GM23338 (cell line): Measurements from ENCODE around the gene ZBTB3. TPM values are rescaled to one million over a fixed set of nuclear protein-coding genes. Genes with fewer than 3 reads are reported as not detected.

Experiments used
- ATAC-seq: fragments of 200-7000 bp; cut with Tn5 transposase; 3 replicates; pipeline ENCODE4 v1.9.1; 2020
- DNase-seq: peaks from one replicate; pipeline ENCODE4 v3.0.0-alpha.2; 2015; ENCODE audit warnings: low spot score
- H2AFZ ChIP-seq: fragments of 200-600 bp; sonication (generic); 2 replicates; pipeline ENCODE4 v1.8.0; 2016; ENCODE audit warnings: antibody characterized with exemption, mild to moderate bottlenecking, moderate library complexity
- H3F3A ChIP-seq: fragments of 200-600 bp; sonication (generic); replicated peaks from 2 replicates; pipeline ENCODE4 v1.8.0; 2017; ENCODE audit warnings: antibody characterized with exemption, mixed run types, low read depth
- H3K27ac ChIP-seq: fragments of 200-600 bp; sonication (generic); 2 replicates; pipeline ENCODE4 v1.6.1; 2016; ENCODE audit warnings: low read depth
- H3K27me3 ChIP-seq: fragments of 200-600 bp; sonication (generic); 2 replicates; pipeline ENCODE4 v1.8.0; 2016; ENCODE audit warnings: mild to moderate bottlenecking, mixed run types, moderate library complexity; ENCODE audit not compliant: insufficient read depth
- H3K36me3 ChIP-seq: fragments of 200-600 bp; sonication (generic); 2 replicates; pipeline ENCODE4 v1.8.0; 2016; ENCODE audit warnings: mild to moderate bottlenecking; ENCODE audit not compliant: insufficient read depth
- H3K4me1 ChIP-seq: fragments of 200-600 bp; sonication (generic); 2 replicates; pipeline ENCODE4 v1.8.0; 2016; ENCODE audit warnings: mild to moderate bottlenecking, moderate library complexity; ENCODE audit not compliant: insufficient read depth
- H3K4me2 ChIP-seq: fragments of 200-600 bp; sonication (generic); 2 replicates; pipeline ENCODE4 v1.7.1; 2017; ENCODE audit warnings: mixed run types
- H3K4me3 ChIP-seq: fragments of 200-600 bp; sonication (generic); 2 replicates; pipeline ENCODE4 v1.6.1; 2016; ENCODE audit warnings: mixed run types
- H3K79me2 ChIP-seq: fragments of 200-600 bp; sonication (generic); replicated peaks from 2 replicates; pipeline ENCODE4 v1.8.0; 2017; ENCODE audit warnings: mild to moderate bottlenecking; ENCODE audit not compliant: insufficient read depth
- H3K9me2 ChIP-seq: fragments of 200-600 bp; sonication (generic); 2 replicates; pipeline ENCODE4 v1.8.0; 2017; ENCODE audit not compliant: insufficient read depth
- H4K20me1 ChIP-seq: fragments of 200-600 bp; sonication (generic); replicated peaks from 2 replicates; pipeline ENCODE4 v1.8.0; 2017; ENCODE audit warnings: mild to moderate bottlenecking; ENCODE audit not compliant: insufficient read depth
- H3K27ac Mint-ChIP-seq: 2 replicates; pipeline ENCODE4 v1.8.0; 2020; ENCODE audit warnings: inconsistent platforms, mild to moderate bottlenecking, moderate library complexity, mixed read lengths
- H3K27me3 Mint-ChIP-seq: 3 replicates; pipeline ENCODE4 v1.8.0; 2022; ENCODE audit warnings: low read depth, mild to moderate bottlenecking, moderate library complexity, mixed read lengths, inconsistent platforms; ENCODE audit not compliant: insufficient read depth, poor library complexity
- H3K36me3 Mint-ChIP-seq: 3 replicates; pipeline ENCODE4 v1.8.0; 2021; ENCODE audit warnings: low read depth, mild to moderate bottlenecking, inconsistent platforms, moderate library complexity, mixed read lengths
- H3K4me1 Mint-ChIP-seq: 3 replicates; pipeline ENCODE4 v1.8.0; 2020; ENCODE audit warnings: mild to moderate bottlenecking, inconsistent platforms, mixed read lengths
- H3K4me3 Mint-ChIP-seq: 3 replicates; pipeline ENCODE4 v1.8.0; 2021; ENCODE audit warnings: moderate library complexity, mild to moderate bottlenecking, inconsistent platforms, mixed read lengths
- H3K9me3 Mint-ChIP-seq: 3 replicates; pipeline ENCODE4 v1.8.0; 2020; ENCODE audit warnings: moderate library complexity, mild to moderate bottlenecking, inconsistent platforms, mixed read lengths
- CREB1 ChIP-seq: fragments of 250-450 bp; sonication (Bioruptor Pico); IDR thresholded peaks from 2 replicates; pipeline ENCODE4 v1.5.0; 2020; ENCODE audit warnings: low read depth, mild to moderate bottlenecking, moderate library complexity
- CTCF ChIP-seq, 2 experiments: fragments of 200-600 bp in 1 of 2; sonication (generic) in 1 of 2; conservative IDR thresholded peaks; 2 replicates each; pipeline versions ENCODE4 v1.5.1 to v1.6.1; 2016 to 2017; ENCODE audit warnings: antibody characterized with exemption in 2 of 2, low read depth in 2 of 2, mild to moderate bottlenecking in 2 of 2, moderate library complexity in 1 of 2
- ETS1 ChIP-seq: IDR thresholded peaks from 2 replicates; pipeline ENCODE4 v1.6.1; 2016; ENCODE audit warnings: antibody characterized with exemption
- EZH2 ChIP-seq: fragments of 200-600 bp; sonication (generic); IDR thresholded peaks from one replicate; pipeline ENCODE4 v1.8.0; 2017; ENCODE audit warnings: antibody characterized with exemption, mild to moderate bottlenecking, low read depth; ENCODE audit not compliant: unreplicated experiment
- EZH2phosphoT487 ChIP-seq: fragments of 200-600 bp; sonication (generic); IDR thresholded peaks from one replicate; pipeline ENCODE4 v1.8.1; 2018; ENCODE audit warnings: antibody characterized with exemption; ENCODE audit not compliant: unreplicated experiment
- JUNB ChIP-seq: IDR thresholded peaks from one replicate; pipeline ENCODE4 v1.6.1; 2016; ENCODE audit warnings: antibody characterized with exemption; ENCODE audit not compliant: unreplicated experiment
- NANOG ChIP-seq: IDR thresholded peaks from 2 replicates; pipeline ENCODE4 v1.6.1; 2016; ENCODE audit warnings: antibody characterized with exemption, borderline replicate concordance
- POLR2AphosphoS5 ChIP-seq: IDR thresholded peaks from 2 replicates; pipeline ENCODE4 v1.6.1; 2016; ENCODE audit warnings: antibody characterized with exemption, low read depth
- REST ChIP-seq: IDR thresholded peaks from one replicate; pipeline ENCODE4 v1.6.1; 2018; ENCODE audit warnings: antibody characterized with exemption; ENCODE audit not compliant: unreplicated experiment
- STAT1 ChIP-seq: IDR thresholded peaks from one replicate; pipeline ENCODE4 v1.6.1; 2016; ENCODE audit warnings: antibody characterized with exemption; ENCODE audit not compliant: unreplicated experiment
- ZNF114 ChIP-seq: fragments of 250-450 bp; sonication (Bioruptor Pico); IDR thresholded peaks from 2 replicates; pipeline ENCODE4 v1.5.0; 2020; ENCODE audit warnings: mild to moderate bottlenecking, moderate library complexity
- ZNF331 ChIP-seq: fragments of 250-450 bp; sonication (Bioruptor Pico); IDR thresholded peaks from 2 replicates; pipeline ENCODE4 v1.5.0; 2020; ENCODE audit warnings: low read depth, mild to moderate bottlenecking, moderate library complexity
- ZNF462 ChIP-seq: fragments of 250-450 bp; sonication (Bioruptor Pico); IDR thresholded peaks from 2 replicates; pipeline ENCODE4 v1.5.0; 2020; ENCODE audit warnings: mild to moderate bottlenecking, moderate library complexity
- polyA plus RNA-seq: library from polyadenylated mRNA; unstranded; fragments of >200 nt; fragmentation: Nextera tagmentation; extraction: Ambion mirVana; gene quantifications from 2 replicates; pipeline ENCODE4 v1.2.1, GENCODE V29; 2016
- total RNA-seq: library from RNA; depleted of rRNA; stranded (reverse); fragments of >200 nt; shearing (Covaris generic); gene quantifications from 2 replicates; pipeline ENCODE4 v1.2.3, GENCODE V29; 2014

The ZBTB3 gene
- total and polyA plus RNA-seq, 2 experiments from 2014 or later, result 47.8 to 82.6 TPM

- ATAC-seq (no peak), DNase-seq (no peak)
- H3K4me1 Mint-ChIP-seq, result peaks cover 64% of the 10 kb centered on the region
- Histone ChIP-seq H3K27me3 (no peaks in the 10 kb centered on the region), H3K4me2 (no peak overlapping the region), H3K4me1 (peaks cover 19% of the 10 kb centered on the region; the same call in 1 of the 2 replicates), H4K20me1 (peaks cover 12% of the 10 kb centered on the region), H3K36me3 (peaks cover 66% of the 10 kb centered on the region), H3K27ac (peak overlapping the region; percentile 70), H3K9me2 (no peaks in the 10 kb centered on the region), H3K4me3 (no peak overlapping the region), H3K79me2 (peaks cover 19% of the 10 kb centered on the region), H2AFZ (no peak overlapping the region), H3F3A (peaks cover 64% of the 10 kb centered on the region)
- H3K4me3 Mint-ChIP-seq, result no peak overlapping the region; the same call in 2 of the 3 replicates
- peaks cover 12% of the 10 kb centered on the region for H3K27me3 Mint-ChIP-seq
- H3K9me3 Mint-ChIP-seq, result no peaks in the 10 kb centered on the region
- peak overlapping the region; percentile 90 for H3K27ac Mint-ChIP-seq
- TF ChIP-seq ZNF114 (CRISPR knock-in tag) (no peak), CREB1 (CRISPR knock-in tag) (no peak), ETS1 (no peak), ZNF462 (no peak), JUNB (no peak), CTCF (conservative IDR thresholded peaks at IDR 0.05; ENCODE audit: low read depth in 2 of 2) (no peak), STAT1 (no peak), NANOG (no peak), REST (no peak), ZNF331 (CRISPR knock-in tag) (no peak), POLR2AphosphoS5 (no peak), EZH2 (no peak), EZH2phosphoT487 (no peak)
- peaks cover 81% of the 10 kb centered on the region for H3K36me3 Mint-ChIP-seq
Observed at GRCh38 chr11:62713343-62713742, 40.6 kb downstream of the ZBTB3 start.
